Sigmoid colon (tissue), 4 donors: ENCODE measurements around the gene HNRNPUL1.
"Not testable (repeated sequence)": the region's sequence is repeated elsewhere in the genome, so short reads cannot be mapped to it uniquely, and the experiment has no call there.

Source experiments
- CTCF ChIP-seq, 4 experiments: fragments of 450-650 bp in 3 of 4; fragments of 200-600 bp in 1 of 4; IDR thresholded peaks; one replicate each; pipeline ENCODE4 v1.5.1; 2016 to 2019; ENCODE audit warnings: antibody characterized with exemption in 4 of 4, mild to moderate bottlenecking in 3 of 4, moderate library complexity in 2 of 4
- EP300 ChIP-seq, 4 donors: sonication (generic); formaldehyde crosslinking; IDR thresholded peaks; one replicate each; pipeline ENCODE4 v1.6.1; 2017; ENCODE audit warnings: antibody characterized with exemption in 4 of 4
- POLR2A ChIP-seq, 2 donors: fragments of 450-650 bp; IDR thresholded peaks; one replicate each; pipeline ENCODE4 v1.6.1; 2016; ENCODE audit warnings: antibody characterized with exemption in 2 of 2, mild to moderate bottlenecking in 2 of 2, moderate library complexity in 2 of 2

DNA sequence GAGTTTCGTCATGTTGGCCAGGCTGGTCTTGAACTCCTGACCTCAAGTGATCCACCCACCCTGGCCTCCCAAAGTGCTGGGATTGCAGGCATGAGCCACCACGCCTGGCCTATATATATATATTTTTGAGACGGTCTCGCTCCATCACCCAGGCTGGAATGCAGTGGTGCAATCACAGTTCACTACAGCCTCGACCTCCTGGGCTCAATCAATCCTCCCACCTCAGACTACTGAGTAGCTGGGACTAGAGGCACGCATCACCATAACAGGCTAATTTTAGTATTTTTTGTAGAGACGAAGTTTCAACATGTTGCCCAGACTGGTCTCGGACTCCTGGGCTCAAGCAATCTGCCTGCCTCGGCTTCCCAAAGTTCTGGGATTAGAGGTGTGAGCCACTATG lies 82.7 kb downstream of the HNRNPUL1 start:
- not testable (repeated sequence) for TF ChIP-seq EP300, CTCF, POLR2A (IDR thresholded peaks at IDR 0.05)
